PC-9 (cell line): Measurements from ENCODE around the gene CCDC85C.

ENCODE experiments used
- EZH2 ChIP-seq: fragments of 200-600 bp; sonication (generic); IDR thresholded peaks from 2 replicates; pipeline ENCODE4 v1.8.0; 2017; ENCODE audit warnings: antibody characterized with exemption, low read depth
- TF ChIP-seq, protein P1 (sequence below): fragments of 200-600 bp; sonication (generic); conservative IDR thresholded peaks from 2 replicates; pipeline ENCODE4 v1.6.1; 2017; ENCODE audit warnings: mixed run types, antibody characterized with exemption, mild to moderate bottlenecking, moderate library complexity

DNA sequence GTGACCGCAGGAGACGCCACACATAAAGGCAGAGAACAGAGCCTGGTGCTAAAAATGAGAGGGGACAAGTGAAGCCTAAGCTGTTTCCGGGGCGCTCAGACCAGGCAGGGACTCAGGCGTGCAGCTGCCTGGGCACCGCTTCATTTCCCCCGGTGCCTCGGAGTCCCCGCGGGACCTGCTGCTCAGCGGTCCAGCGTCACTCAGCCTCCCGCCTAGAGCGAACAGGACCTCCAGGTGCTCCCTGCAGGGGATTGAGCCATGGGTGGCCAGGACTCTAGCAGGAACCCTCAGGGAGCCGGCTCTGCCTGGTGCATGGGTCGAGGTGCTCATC, 31.0 kb downstream of the CCDC85C start:
- TF ChIP-seq, protein P1, sequence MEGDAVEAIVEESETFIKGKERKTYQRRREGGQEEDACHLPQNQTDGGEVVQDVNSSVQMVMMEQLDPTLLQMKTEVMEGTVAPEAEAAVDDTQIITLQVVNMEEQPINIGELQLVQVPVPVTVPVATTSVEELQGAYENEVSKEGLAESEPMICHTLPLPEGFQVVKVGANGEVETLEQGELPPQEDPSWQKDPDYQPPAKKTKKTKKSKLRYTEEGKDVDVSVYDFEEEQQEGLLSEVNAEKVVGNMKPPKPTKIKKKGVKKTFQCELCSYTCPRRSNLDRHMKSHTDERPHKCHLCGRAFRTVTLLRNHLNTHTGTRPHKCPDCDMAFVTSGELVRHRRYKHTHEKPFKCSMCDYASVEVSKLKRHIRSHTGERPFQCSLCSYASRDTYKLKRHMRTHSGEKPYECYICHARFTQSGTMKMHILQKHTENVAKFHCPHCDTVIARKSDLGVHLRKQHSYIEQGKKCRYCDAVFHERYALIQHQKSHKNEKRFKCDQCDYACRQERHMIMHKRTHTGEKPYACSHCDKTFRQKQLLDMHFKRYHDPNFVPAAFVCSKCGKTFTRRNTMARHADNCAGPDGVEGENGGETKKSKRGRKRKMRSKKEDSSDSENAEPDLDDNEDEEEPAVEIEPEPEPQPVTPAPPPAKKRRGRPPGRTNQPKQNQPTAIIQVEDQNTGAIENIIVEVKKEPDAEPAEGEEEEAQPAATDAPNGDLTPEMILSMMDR: no peak
- TF ChIP-seq EZH2: no peak
